ENCODE data around the gene ZNF827.

The ZNF827 gene

DNA sequence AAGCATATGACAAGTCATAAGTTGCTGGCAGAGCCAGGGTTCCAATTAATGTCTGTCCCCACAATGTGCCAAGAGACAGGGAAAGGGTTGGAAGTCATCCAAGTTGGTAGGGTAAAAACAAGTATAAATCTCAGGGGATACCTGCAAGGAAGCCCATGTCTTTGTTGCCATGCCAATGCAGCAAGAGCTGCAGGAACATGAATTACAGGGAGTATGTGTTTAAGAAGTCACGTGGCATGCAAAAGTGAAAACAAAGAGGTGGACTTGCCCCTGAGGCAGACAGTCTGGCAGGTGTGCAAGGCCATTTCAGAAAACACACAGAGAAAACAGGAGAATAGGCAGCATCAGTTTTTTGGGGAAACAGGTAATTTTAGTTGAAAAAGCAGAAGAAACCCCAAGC, 229.3 kb downstream of the ZNF827 start:
- DNase-seq (ENCODE audit: low spot score) = no peak

Measured in hematopoietic multipotent progenitor cell treated with erythropoietin and hydrocortisone succinate and interleukin-3 and kit ligand, for 15 days (in vitro differentiated cells).